Measurements from ENCODE around the gene CENPT.
"Not testable (repeated sequence)": the region's sequence is repeated elsewhere in the genome, so short reads cannot be mapped to it uniquely, and the experiment has no call there.

Gene CENPT

GRCh38 chr16:67841198-67841815, 6.2 kb downstream of the CENPT start:
- H3K27ac ChIP-seq (replicated peaks) = peak overlapping the region; percentile 94
- H3K4me3 ChIP-seq (replicated peaks; ENCODE audit: insufficient read depth, low read length) = no peak overlapping the region

GRCh38 chr16:67837811-67838210, 9.7 kb downstream of the CENPT start:
- Histone ChIP-seq H3K27me3 (ENCODE audit: insufficient read depth, poor library complexity, severe bottlenecking) (no peaks in the 10 kb centered on the region), H3K27ac (replicated peaks) (no peak overlapping the region), H3K4me3 (replicated peaks; ENCODE audit: insufficient read depth, low read length) (no peak overlapping the region)
- TF ChIP-seq SPI1 (IDR thresholded peaks at IDR 0.05; ENCODE audit: borderline replicate concordance, low read depth) (no peak), POLR2AphosphoS5 (IDR thresholded peaks at IDR 0.05; ENCODE audit: low read depth) (no peak), REST (IDR thresholded peaks at IDR 0.05; ENCODE audit: insufficient replicate concordance, low read depth) (no peak), CTCF (IDR thresholded peaks at IDR 0.05; ENCODE audit: insufficient read depth, low read length) (no peak), GABPA (IDR thresholded peaks at IDR 0.05; ENCODE audit: low read depth) (no peak)
- DNase-seq (ENCODE audit: low read depth in 1 of 2, low spot score in 1 of 2) = no peak

More at GRCh38 chr16:67841198-67841815, 6.2 kb downstream of the CENPT start:
- H3K27me3 ChIP-seq (ENCODE audit: insufficient read depth, poor library complexity, severe bottlenecking) = no peaks in the 10 kb centered on the region
- DNase-seq (ENCODE audit: low read depth in 1 of 2, low spot score in 1 of 2) = no peak
- TF ChIP-seq REST (IDR thresholded peaks at IDR 0.05; ENCODE audit: insufficient replicate concordance, low read depth) (no peak), CTCF (IDR thresholded peaks at IDR 0.05; ENCODE audit: insufficient read depth, low read length) (no peak), SPI1 (IDR thresholded peaks at IDR 0.05; ENCODE audit: borderline replicate concordance, low read depth) (no peak), POLR2AphosphoS5 (IDR thresholded peaks at IDR 0.05; ENCODE audit: low read depth) (no peak), GABPA (IDR thresholded peaks at IDR 0.05; ENCODE audit: low read depth) (no peak)

GRCh38 chr16:67837190-67837589, 10.3 kb downstream of the CENPT start:
- not testable (repeated sequence) for H3K4me3 ChIP-seq (replicated peaks; ENCODE audit: insufficient read depth, low read length); H3K27me3 ChIP-seq (ENCODE audit: insufficient read depth, poor library complexity, severe bottlenecking); H3K27ac ChIP-seq (replicated peaks); DNase-seq (ENCODE audit: low read depth in 1 of 2, low spot score in 1 of 2)

- TF ChIP-seq REST (IDR thresholded peaks at IDR 0.05; ENCODE audit: insufficient replicate concordance, low read depth) (no peak), SPI1 (IDR thresholded peaks at IDR 0.05; ENCODE audit: borderline replicate concordance, low read depth) (no peak), GABPA (IDR thresholded peaks at IDR 0.05; ENCODE audit: low read depth) (no peak), POLR2AphosphoS5 (IDR thresholded peaks at IDR 0.05; ENCODE audit: low read depth) (no peak)
- Histone ChIP-seq H3K27ac (replicated peaks) (no peak overlapping the region), H3K27me3 (ENCODE audit: insufficient read depth, poor library complexity, severe bottlenecking) (no peaks in the 10 kb centered on the region), H3K4me3 (replicated peaks; ENCODE audit: insufficient read depth, low read length) (peak overlapping the region; percentile 72)
- DNase-seq (ENCODE audit: low read depth in 1 of 2, low spot score in 1 of 2) = no peak
These were observed 13.3 kb downstream of the CENPT start for GRCh38 chr16:67834242-67834614.

Data from HL-60 (cell line).